ENCODE measurements around the gene NCKAP1. TPM values are rescaled to one million over a fixed set of nuclear protein-coding genes. Genes with fewer than 3 reads are reported as not detected.

The NCKAP1 gene
- total RNA-seq, 4 donors from 2014 or later, result 114 to 144 (median 124) TPM

GRCh38 chr2:182863642-182864041 is 174.6 kb downstream of the NCKAP1 start:
- ATAC-seq (ENCODE audit: low FRiP score) (no peak), DNase-seq (ENCODE audit: low spot score) (no peak)
- TF ChIP-seq CTCF (IDR thresholded peaks at IDR 0.05), result no peak

- DNase-seq (ENCODE audit: low spot score), result no peak
- peak; percentile 72 for ATAC-seq (ENCODE audit: low FRiP score)
These were observed 176.2 kb downstream of the NCKAP1 start for GRCh38 chr2:182862091-182862490.

GRCh38 chr2:182860858-182861257 is 177.4 kb downstream of the NCKAP1 start:
- no peak for ATAC-seq (ENCODE audit: low FRiP score)
- no peak for TF ChIP-seq CTCF (IDR thresholded peaks at IDR 0.05)
- no peak for DNase-seq (ENCODE audit: low spot score)

More at GRCh38 chr2:182862091-182862490, 176.2 kb downstream of the NCKAP1 start:
- TF ChIP-seq CTCF (IDR thresholded peaks at IDR 0.05), result no peak

Small RNAs within 50 kb of the gene (small RNA-seq; reads per million reads assigned to genes)
- gene RF00019 (not detected), gene RF00599 (not detected), gene RNU6-1122P (not detected)

Other genes starting within 250 kb of the NCKAP1 start
- gene FRZB, start 171.8 kb downstream of the NCKAP1 start, total RNA-seq, result 1 to 10 TPM; 1.8 to 4.9 (median 2.0) TPM
- gene DUSP19, start 40.3 kb upstream of the NCKAP1 start, total RNA-seq, result 1 to 10 TPM in 3 of 4 donors, under 1 TPM in 1; 0.60 to 2.8 (median 1.5) TPM
- gene NUP35, start 86.0 kb upstream of the NCKAP1 start, total RNA-seq, result 10 to 100 TPM; 10.5 to 18.4 (median 13.7) TPM

Measured in omental fat pad (tissue), 4 donors.